ENCODE data around the gene RNF115.

The RNF115 gene

DNA sequence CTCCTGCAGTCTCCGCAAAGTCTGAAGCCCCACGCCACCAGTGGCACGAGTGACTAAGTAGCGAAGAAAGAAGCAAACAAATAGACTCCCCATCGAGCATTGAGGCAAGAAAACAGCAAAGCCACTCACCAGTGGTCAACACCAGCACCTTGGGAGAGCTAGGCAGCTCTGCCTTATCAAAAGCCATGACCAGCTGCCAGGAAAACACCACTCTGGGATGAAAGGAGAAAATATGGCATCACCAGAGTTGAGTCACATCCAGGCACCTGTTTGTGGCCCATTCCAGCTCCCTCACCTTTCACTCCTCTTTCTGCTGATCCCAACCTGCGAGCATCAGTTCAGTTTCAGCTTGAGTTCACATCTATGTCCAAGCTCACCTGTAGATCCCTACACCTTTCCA, 134.0 kb downstream of the RNF115 start:
- no peaks in the 10 kb centered on the region for H3K9me3 ChIP-seq (ENCODE audit: control insufficient read depth, low read length)
- no peak for DNase-seq (ENCODE audit: low read depth)
- H3K4me3 ChIP-seq (ENCODE audit: low read length) = no peak overlapping the region
- peaks cover 23% of the 10 kb centered on the region for H3K4me1 ChIP-seq (ENCODE audit: control insufficient read depth, insufficient read depth, low read length)
- H3K9ac ChIP-seq (ENCODE audit: low read length) = no peak overlapping the region
- H3K36me3 ChIP-seq (ENCODE audit: control insufficient read depth, insufficient read depth, low read length, severe bottlenecking) = no peaks in the 10 kb centered on the region
- H3K27me3 ChIP-seq (replicated peaks; ENCODE audit: control insufficient read depth, insufficient read depth, low read length) = no peaks in the 10 kb centered on the region

GRCh38 chr1:145688924-145689323, 135.0 kb downstream of the RNF115 start:
- Histone ChIP-seq H3K9me3 (ENCODE audit: control insufficient read depth, low read length) (no peaks in the 10 kb centered on the region), H3K27me3 (replicated peaks; ENCODE audit: control insufficient read depth, insufficient read depth, low read length) (no peaks in the 10 kb centered on the region), H3K4me1 (ENCODE audit: control insufficient read depth, insufficient read depth, low read length) (peaks cover 23% of the 10 kb centered on the region), H3K9ac (ENCODE audit: low read length) (no peak overlapping the region), H3K36me3 (ENCODE audit: control insufficient read depth, insufficient read depth, low read length, severe bottlenecking) (no peaks in the 10 kb centered on the region), H3K4me3 (ENCODE audit: low read length) (no peak overlapping the region)
- DNase-seq (ENCODE audit: low read depth) = no peak

Measured in adipocyte (in vitro differentiated cells).